D721Med (cell line): ENCODE measurements around the gene TRABD.

Experiments used
- DNase-seq: peaks from one replicate; pipeline ENCODE4 v3.0.0; 2011; ENCODE audit warnings: low spot score; ENCODE audit not compliant: insufficient read length
- FAIRE-seq: peaks from 2 replicates; lab custom pipeline; 2011; peaks lifted over from hg19 to GRCh38; lab: Jason Lieb, UNC
- TF ChIP-seq, protein P1 (sequence below): IDR thresholded peaks from 2 replicates; pipeline ENCODE4 v1.5.1; 2012; ENCODE audit warnings: mild to moderate bottlenecking, control low read depth; ENCODE audit not compliant: insufficient read depth; ENCODE audit errors: missing control alignments

TRABD gene

DNA sequence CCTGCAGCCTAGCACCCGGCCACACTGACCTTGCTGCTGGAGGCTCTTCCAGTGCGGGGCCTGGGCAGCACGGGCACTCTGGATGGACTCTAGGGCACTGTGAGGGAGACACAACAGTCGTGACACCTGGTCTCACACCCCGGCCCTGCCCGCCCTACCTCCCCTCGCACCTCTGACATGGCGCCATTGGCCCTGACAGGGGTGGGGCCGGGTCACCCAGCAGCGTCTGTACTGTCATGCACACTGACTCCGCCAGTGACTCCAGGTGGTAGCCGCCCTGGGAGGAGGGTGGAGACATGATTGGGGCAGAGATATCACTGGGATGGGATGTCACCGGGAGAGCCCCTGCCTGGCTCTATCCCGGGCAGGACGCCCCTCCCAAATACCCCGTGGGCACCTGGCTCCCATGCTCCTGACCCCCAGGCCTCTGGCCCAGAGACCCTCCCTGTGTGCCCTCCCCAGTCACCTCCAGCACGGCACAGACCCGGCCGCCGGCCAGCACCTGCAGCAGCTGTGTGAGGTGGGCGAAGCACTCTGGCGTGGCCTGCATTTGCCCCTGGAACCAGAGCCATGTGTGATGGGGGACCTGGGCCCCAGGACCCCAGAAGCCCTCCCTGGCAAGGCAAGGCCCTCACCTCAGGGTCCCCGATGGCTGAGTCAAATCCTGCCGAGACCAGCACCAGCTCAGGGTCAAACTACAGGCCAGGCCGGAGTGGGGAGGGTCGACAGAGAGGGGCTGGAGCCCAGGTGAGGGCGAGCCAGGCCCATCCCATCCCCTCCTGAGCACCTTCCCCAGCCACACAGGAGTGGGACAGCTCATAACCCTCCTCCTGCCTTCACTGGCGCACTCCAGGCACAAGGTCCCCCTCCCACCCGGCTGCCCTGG is 62.7 kb downstream of the TRABD start:
- no peak for FAIRE-seq
- TF ChIP-seq, protein P1, sequence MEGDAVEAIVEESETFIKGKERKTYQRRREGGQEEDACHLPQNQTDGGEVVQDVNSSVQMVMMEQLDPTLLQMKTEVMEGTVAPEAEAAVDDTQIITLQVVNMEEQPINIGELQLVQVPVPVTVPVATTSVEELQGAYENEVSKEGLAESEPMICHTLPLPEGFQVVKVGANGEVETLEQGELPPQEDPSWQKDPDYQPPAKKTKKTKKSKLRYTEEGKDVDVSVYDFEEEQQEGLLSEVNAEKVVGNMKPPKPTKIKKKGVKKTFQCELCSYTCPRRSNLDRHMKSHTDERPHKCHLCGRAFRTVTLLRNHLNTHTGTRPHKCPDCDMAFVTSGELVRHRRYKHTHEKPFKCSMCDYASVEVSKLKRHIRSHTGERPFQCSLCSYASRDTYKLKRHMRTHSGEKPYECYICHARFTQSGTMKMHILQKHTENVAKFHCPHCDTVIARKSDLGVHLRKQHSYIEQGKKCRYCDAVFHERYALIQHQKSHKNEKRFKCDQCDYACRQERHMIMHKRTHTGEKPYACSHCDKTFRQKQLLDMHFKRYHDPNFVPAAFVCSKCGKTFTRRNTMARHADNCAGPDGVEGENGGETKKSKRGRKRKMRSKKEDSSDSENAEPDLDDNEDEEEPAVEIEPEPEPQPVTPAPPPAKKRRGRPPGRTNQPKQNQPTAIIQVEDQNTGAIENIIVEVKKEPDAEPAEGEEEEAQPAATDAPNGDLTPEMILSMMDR, result no peak
- no peak for DNase-seq
